Measurements from ENCODE around the gene LILRA6.

- TF ChIP-seq CTCF (IDR thresholded peaks at IDR 0.05) (no peak), POLR2A (IDR thresholded peaks at IDR 0.05) (no peak)
Observed at GRCh38 chr19:54281007-54281728, 38.6 kb upstream of the LILRA6 start, which contains the start of gene LILRB2.
